T-helper 9 cell (primary cell): ENCODE results near the gene NAXD.
"Not testable (repeated sequence)": the region's sequence is repeated elsewhere in the genome, so short reads cannot be mapped to it uniquely, and the experiment has no call there.

Experiments
- DNase-seq: peaks from one replicate; pipeline ENCODE4 v3.0.0-alpha.2; 2020
- total RNA-seq, 2 donors: gene quantifications; one replicate each; lab custom pipeline; 2026; lab: John Stamatoyannopoulos, UW

Gene NAXD
- 20.5 to 51.2 reads per million in 2 donors for total RNA-seq

DNA sequence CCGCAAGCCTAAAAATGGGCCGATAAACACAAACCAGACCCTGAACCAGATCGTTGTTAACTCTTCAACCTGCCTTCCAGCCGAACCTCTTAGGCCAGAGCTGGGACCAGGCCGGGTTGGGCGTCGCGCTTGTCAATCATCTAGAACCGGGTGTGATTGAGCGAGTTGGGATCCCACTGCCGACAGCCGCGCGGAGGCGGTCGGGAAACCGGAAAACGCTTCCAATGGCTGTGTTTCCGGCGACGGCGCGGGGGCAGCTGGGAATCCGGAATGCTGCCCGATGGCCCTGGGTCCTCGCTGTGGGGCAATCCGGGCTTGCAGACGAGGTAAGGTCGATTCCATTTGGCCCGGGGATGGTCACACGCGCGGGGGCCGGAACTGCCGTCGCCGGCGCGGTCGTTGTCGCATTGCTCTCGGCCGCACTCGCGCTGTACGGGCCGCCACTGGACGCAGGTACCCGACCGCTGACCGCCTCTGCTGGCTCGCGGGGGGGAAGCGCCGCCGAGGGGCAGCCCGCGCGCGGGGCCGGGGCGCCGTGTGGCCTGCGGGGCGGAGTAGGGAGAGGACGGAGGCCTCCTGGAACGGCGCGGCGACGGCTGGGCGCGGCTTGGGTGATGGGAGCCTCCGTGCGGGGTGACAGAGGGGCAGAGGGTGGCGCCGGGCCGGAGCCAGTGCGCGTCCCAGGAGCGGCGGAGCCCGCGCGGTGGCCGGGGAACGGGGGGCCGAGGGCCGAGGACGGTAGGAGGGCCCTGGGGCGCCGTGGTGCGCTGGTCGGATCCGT is at the start of gene NAXD:
TSS of gene NAXD (plus strand) at position 224 of the 781 bp plus-strand sequence. CDS start at position 281, 57 bp downstream.
- DNase-seq = peak; percentile 53

DNA sequence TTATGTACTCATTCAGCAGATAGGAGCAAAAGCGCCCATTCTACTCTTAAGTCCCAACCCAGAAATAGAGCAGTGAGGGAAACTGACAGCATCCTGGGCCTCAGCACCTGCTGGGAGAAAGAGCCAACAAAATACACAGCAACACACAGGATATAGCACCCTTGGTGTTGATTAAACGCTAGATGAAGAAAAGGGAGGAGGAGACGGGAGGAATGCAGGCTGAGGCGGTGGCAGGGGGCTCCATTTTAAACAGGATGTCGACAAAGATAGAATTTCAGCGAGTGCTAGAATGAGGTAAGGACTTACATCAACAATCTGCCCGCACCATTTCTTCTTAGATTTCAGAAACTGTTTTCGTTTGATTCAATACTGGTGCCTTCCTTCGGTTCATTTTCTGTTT is 49.2 kb upstream of the NAXD start:
- DNase-seq = no peak

DNA sequence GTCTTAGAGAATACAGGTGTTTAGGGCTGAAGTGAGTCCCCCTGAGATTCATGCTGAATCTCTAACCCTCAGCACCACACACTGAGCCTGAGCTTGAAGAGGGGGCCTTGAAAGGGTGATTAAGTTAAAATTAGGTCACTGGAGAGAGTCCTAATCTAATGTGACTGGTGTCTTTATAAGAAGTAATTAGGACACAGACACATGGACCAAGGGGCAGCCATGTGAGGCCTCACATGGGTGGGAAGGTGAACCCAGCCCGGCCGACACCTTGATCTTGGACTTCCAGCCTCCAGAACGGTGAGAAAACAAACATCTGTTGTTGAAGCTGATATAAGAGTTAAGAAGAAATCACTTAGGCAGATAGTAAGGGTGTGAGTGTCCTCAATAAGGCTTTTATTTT is 46.7 kb upstream of the NAXD start:
- DNase-seq = no peak

DNA sequence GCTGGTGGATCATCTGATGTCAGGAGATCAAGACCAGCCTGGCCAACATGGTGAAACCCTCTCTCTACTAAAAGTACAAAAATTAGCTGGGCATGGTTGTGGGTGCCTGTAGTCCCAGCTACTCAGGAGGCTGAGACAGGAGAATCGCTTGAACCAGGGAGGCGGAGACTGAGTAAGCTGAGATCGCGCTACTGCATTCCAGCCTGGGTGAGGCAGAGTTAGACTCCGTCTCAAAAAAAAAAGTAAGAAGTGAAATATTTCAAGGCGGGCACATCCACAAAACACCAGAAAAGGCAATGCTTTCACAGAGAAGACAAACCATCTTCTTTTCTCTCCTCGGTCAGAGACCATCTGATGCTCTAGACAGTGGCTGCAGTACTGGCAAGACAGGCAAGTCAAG is 45.4 kb upstream of the NAXD start:
- DNase-seq = not testable (repeated sequence)

DNA sequence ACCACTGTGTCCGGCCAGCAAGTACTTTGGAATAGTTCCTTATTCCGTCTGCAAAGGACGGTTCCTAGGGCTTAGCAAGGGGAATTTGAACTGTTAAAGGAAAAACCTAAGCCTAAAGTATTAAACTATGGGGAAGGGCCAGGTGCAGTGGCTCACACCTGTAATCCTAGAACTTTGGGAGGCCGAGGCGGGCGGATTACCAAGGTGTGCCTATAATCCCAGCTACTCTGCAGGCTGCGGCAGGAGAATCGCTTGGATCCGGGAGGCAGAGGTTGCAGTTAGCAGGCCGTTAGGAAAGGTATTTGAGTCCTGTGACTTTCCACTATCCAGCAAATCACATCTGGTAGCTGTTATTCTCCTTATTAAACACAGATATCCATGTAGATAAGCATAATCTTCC is 44.5 kb upstream of the NAXD start:
- no peak for DNase-seq

DNA sequence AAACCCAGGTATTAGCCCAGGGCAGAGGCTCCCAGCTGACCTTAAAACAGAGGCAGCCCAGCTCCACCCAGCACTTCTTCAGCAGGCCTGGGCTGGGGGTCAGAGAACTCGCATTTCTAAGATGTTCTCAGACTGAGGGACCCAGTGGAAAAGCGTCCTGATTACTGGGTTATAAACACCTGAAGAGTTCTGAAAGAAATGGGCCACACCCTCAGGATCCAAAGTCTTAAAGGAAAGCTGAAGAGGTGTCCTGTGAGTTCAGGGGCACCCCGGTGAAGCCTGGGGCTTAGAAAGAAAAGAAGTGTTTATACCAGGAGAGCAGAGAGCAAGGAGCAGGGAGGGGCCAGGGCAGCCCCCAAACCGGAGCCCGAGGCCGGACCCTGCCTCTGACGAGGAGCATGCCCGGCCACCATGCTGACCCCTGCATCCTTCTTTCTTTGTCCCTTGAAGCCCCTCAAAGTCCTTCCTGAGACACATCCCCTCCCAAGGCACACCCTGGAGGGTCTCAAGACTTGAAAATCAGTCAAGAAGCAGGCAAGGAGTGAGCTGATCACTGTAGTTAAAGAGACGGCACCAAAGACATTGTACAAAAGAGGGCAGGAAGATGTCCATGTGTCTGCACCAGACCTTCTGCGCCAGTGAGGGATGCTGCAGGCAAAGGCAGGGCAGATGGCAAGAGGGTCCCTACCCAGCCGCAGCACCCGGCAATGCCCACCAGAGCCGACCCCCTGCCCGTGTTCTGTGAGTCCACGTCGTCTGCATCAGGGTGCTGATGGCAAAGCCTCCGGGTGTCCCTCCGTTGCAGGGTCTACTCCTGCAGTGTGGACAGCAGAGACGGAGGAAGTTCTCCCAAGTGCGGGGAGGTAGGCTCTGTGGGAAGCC is 43.2 kb upstream of the NAXD start:
- DNase-seq = no peak

DNA sequence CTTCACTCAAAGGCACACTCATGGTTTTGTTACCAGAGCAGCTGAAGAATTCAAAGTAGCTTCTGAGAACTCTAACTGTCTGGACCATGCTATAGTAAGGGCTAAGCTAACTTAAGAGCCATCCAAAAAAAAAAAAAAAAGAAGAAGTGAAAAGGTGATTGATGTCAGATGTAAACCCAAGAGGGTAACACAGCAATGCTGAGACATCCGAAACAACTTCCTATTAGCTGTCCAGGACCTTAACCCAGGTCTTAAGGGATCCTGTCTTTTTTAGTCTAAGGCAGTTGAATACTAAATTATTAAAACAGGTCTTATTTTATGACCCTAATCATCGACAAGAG is 42.6 kb upstream of the NAXD start:
- no peak for DNase-seq

DNA sequence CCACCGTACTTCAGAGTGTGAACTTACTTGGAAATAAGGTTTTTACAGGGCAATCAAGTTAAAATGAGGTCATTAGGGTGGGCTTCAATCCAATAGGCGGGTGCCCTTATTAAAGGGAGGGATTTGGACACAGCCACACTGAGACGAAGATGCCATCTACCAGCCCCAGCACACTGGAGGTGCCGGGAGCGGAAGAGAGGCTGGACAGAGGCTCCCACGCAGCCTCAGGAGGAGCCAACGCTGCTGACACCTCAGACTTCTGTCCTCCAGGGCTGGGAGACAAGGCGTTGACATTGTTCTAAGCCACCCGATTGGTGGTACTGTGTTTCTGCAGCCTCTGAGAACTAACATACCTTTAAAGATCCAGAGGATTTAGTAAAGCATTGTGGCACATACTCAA is 41.2 kb upstream of the NAXD start:
- no peak for DNase-seq

DNA sequence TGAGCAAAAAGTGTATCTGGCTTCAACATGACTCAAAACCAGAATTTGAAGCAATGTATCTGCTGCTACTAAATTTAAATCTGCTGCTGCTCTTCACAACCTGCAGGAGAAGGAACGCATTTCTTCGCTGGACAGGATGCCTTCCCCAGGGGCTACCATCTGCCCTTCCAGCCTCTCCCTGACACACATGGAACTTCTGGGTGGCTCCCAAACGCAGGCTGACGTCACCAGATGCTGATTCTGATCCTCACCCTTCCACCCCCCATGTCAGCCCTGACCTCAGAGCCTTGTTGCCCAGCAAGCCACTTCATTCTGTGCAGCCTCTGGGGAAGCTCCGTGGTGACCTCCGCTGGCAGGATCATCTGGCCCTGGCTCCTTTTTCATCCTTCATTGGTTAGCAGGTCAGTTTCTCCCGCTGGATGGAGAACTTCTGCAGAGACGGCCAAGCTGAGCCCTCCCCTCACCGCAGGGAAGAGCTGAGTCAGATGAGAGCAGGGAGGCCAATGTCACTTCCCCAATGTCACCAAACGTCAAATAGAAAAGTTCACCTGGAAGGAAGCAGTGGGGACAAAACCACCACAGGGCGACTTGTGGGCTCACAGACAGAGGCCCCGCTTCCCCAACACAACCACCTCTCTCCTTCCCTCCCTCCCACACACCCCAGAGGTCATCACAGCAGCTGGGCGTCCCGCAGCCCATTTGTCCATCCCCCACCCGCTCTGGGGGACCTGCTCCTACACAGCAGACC is 39.8 kb upstream of the NAXD start:
- no peak for DNase-seq

DNA sequence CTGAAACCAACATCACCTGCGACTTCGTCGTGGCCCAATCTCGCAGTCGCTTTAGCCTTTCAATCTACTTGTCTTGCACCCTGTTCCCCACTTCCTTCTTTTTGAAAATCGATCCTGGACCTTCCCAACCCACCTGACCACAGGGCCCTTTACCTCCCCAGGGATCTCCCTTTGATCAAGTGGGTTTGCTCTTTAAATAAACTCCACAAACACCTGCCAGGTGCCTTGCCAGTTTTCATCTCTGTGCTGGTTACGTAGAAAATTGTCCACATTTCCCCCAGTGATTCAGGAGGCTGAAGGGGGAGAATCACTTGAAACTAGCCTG is 39.3 kb upstream of the NAXD start:
- no peak for DNase-seq

DNA sequence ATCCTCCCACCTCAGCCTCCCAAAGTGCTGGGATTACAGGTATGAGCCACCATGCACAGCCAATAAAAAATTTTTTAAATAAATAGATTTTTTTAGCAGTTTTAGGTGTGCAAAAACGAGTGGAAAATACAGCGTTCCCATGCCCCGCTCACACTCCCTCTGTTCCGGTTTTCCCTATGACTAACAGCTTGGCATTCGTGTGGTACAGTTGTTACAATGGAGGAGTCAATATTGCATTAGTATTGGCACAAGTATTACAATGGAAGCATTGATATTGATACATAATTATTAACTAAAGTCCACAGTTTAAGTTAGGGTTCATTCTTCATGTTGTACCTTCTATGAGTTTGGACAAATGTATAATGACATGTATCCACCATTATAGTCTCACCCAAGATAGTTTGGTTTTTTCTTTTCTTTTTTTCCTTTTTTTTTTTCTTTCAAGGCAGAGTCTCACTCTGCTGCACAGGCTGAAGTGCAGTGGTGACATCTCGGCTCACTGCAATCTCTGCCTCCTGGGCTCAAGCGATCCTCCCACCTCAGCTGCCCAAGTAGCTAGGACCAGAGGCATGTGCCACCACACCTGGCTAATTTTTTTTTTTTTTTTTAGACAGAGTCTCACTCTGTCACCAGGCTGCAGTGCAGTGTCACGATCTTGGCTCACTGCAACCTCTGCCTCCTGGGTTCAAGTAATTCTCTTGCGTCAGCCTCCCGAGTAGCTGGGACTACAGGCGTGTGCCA is 38.4 kb upstream of the NAXD start:
- no peak for DNase-seq

DNA sequence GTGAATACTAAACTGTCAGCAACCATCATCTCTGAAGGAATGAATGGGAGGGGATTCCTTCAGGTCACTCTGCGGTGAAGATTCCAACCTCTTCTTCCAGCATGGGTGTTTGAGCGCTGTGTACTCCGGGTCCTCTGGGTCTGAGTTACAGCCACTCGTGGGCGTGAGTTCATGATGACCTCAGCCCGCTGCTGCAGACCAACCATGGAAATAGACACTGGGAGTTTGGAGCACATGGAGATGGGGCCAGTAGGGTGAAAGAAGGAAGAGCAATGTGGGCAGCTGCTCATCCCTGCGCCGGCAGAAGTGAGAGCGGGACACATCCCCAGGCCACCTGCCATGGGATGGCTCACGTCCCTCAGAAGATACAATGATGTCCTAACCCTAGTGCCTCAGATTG is 37.0 kb upstream of the NAXD start:
- no peak for DNase-seq

DNA sequence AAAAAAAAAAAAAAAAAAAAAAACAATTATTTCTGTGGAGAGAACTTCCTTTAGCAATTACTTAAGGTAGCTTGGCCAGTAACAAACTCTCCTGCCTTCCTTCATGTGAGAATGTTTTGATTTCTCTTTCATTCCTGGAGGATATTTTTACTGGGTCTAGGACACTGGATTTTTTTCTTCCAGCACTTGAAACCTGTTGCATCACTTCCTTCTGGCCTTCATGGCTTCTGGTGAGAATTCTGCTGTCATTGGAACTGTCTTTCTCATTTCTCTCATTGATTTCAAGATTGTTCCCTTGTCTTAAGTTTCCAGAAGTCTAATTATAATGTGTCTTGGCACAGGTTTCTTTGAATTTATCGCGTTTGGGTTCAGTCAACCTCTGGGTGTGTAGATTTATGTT is 34.5 kb upstream of the NAXD start:
- DNase-seq = no peak

DNA sequence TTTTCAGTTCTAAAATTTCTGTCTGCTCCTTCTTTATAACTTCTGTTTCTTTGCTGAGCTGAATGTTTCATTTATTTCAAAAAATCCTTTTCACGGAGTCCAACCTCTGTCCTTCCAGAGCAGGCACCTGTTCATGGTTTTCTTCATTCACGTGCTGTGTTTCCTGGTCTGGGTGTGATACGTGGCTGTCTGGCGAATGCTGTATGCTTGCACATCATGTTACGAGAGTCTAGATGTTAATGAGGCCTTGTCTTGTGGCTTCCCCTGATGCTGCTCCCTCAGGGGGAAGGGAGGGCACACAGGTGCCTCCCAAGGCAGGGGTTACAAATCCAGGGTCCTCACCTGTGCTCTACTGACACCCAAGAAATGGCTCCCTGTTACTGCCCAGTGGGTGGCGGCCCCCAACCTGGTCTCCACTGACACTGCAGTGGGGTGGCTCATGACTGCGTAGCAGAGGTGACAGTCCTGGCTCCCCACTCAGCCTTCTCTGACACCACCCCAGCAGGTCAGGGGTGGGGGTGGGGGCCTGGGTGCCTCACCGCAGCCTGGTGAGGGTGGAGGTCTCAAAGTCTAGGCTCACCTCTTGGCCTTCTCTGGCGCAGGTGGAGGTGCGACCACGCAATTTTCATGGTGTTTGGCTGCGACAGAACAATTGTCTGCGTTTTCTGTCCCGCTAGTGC is 33.7 kb upstream of the NAXD start:
- no peak for DNase-seq

DNA sequence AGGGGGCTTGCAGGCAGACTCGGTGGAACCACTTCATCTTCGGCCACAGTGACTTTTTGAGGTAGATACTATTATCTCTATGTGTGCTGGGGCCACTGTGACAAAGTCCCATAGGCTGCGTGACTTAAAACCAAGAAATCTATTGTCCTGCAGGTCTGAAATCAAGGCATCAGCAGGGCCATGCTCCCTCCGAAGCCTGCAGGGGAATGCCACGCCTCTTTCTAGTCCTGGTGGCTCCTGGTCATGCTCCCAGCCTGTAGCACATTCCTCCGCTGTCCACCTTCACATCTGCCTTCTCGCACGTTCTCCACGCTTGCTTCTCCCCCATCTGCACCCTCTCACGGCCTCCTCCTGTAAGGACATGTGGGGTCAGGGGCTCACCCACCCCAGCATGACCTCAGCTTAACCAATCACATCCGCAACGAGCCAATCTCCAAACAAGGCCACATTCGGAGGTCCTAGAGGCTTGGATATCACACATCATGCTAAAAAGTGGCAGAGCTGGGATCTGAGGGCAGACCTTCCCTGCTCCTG is 32.9 kb upstream of the NAXD start:
- DNase-seq = no peak

DNA sequence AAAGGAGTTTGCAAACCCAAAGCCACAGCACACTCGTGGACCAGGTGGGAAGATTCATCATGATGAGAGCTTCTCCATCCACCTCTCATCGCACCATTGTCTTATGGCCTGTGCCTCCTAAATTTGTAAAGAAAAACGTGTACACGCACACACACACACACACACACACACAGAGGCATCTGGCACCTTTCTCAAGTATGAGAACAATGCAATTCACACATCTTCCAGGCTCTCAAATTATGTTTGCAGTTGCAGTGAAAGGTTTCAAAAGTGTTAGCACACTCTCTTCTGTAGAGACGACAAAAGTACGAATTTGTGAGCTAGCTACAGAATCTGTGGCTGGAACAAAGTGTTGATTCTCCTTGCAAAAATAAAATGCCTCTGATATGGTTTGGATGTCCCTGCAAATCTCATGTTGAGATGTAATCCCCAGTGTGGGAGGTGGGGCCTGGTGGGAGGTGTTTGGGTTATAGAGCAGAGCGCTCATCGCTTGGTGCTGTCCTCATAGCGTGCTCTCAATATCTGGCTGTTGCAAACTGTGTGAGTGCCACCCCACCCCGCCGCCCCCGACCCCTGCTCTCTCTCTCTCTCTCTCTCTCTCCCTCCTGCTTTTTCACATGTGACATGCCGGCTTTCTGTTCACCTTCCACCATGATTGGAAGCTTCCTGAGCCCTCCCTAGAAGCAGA is 32.0 kb upstream of the NAXD start:
- DNase-seq = no peak

DNA sequence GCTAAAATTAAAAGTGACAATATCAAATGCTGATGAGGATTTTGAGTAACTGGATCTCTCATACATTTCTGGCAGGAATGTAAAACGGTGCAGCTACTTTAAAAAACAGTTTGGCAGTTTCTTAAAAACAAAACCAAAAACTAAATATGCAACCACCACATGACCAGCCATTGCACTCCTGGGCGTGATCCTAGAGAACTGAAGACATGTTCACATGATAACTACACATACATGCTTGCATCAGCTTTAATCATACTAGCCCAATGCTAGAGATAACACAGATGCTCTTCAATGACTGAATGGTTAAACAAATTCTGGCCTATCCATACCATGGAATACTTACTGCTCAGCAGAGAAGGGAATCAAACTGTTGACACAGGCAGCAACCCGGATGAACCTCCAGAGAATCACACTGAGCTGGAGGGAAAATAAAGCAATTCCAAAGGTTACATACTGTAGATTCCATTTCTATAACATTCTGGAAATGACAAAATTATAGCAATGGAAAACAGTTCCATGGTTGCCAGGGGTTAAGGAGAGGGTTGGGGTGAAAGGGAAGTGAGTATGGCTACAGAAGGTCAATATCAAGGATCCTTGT is 25.5 kb upstream of the NAXD start:
- no peak for DNase-seq

DNA sequence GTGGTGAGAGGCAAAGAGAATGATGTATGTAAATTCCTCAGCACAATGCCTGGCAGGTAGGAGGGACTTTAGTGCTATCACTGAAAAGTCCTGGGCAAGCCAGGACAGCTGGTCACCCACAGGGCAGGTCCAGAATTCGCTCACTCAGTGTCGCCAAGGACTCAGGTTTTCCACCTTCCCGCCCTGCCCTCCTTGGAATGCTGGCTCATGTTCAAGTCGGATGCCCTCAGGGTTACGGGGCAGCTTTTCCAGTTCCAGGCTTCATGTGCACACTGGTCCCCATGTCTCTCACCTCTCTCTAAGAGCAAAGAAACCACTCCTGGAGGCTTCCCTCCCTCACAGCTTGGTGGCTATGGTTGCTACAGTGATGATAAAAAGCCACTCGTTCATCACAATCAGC is 24.8 kb upstream of the NAXD start:
- DNase-seq = no peak

DNA sequence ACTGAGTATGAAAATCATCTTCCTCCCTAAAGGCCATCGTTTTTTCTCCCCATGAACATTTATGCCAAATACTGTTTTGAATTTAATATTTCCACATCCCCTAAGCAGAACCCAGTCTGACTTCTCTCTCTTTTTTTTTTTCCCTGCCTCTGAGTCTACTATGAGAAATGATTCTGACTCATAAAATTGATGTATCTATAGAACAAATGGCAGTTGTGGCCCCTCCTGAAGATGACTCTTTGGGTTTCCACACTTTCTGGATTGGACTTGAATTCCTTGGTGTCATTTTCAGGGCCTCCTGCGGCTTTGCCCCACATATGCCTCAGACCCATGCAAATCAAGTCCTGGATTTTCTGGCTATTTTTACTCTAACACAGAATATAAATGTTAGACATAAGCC is 22.7 kb upstream of the NAXD start:
- no peak for DNase-seq

DNA sequence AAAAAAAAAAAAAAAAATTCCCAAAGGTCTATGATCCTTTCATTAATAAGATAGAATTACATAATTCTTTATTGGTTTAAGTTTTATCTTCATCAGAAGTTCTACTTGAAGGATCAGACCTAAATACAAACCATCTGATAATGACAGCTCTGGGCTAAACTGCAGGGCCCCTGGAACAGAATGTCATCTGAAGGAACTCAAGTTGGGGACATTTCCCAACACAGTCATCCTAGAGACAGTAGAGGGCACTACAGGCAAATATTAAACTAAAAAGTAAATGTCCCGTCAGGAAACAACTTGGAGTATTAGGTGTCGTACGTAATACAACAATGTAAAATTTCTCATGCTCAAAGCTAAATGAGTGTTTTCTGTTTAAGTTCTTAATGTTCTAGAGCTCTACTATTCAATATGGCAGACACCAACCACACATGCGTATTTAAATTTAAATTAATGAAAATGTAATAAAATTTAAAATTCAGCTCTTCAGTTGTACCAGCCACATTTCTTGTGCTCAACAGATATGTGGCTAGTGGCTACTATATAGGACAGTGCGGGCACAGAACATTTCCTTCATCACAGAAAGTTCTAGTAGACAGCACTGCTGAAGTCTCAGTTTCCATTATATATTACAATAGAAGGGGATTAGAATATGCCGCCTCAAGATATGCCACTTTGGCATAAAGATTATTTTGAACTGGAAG is 21.8 kb upstream of the NAXD start:
- no peak for DNase-seq
